HEK293 (cell line): ENCODE measurements around the gene TFRC.
"Not testable (repeated sequence)": the region's sequence is repeated elsewhere in the genome, so short reads cannot be mapped to it uniquely, and the experiment has no call there.

Experiments
- CTCF ChIA-PET: fragments of 350-600 bp; formaldehyde crosslinking; extraction: SDS; loops from one replicate; lab custom pipeline; 2021; ENCODE audit warnings: antibody characterized with exemption; lab: Yijun Ruan, JAX
- POLR2A ChIA-PET: fragments of 300-600 bp; formaldehyde crosslinking; extraction: SDS; loops from one replicate; lab custom pipeline; 2020; ENCODE audit warnings: antibody characterized with exemption, inconsistent platforms; lab: Yijun Ruan, JAX
- H3K27ac ChIP-seq: fragments of 200-500 bp; sonication (Bioruptor generic); 2 replicates; pipeline ENCODE4 v1.5.1; 2014; ENCODE audit warnings: low read depth, low read length, control low read depth, inconsistent platforms; ENCODE audit errors: extremely low read depth
- H3K36me3 ChIP-seq, 2 experiments: fragments of 200-500 bp in 1 of 2; sonication (Bioruptor generic) in 1 of 2; 1 replicate in 1 of 2; 2 replicates in 1 of 2; pipeline ENCODE4 v1.5.1; 2014 to 2017; ENCODE audit warnings: inconsistent platforms in 2 of 2, low read length in 2 of 2; ENCODE audit not compliant: control insufficient read depth in 2 of 2, insufficient read depth in 1 of 2
- H3K4me1 ChIP-seq: fragments of 200-500 bp; sonication (Bioruptor generic); 2 replicates; pipeline ENCODE4 v1.5.1; 2014; ENCODE audit warnings: mild to moderate bottlenecking, low read length, inconsistent platforms; ENCODE audit not compliant: control insufficient read depth, insufficient read depth
- H3K4me3 ChIP-seq: 2 replicates; pipeline ENCODE4 v1.5.1; 2011; ENCODE audit warnings: low read depth, mild to moderate bottlenecking, control low read depth, low read length, moderate library complexity
- H3K9me3 ChIP-seq: fragments of 200-500 bp; sonication (Bioruptor generic); 2 replicates; pipeline ENCODE4 v1.5.1; 2014; ENCODE audit warnings: low read depth, low read length, inconsistent platforms; ENCODE audit not compliant: control insufficient read depth, insufficient read depth
- SP3 ChIP-seq: fragments of 450-650 bp; formaldehyde crosslinking; IDR thresholded peaks from 2 replicates; pipeline ENCODE4 v1.5.1; 2016; ENCODE audit warnings: missing biosample characterization, missing genetic modification characterization
- TSHZ1 ChIP-seq: fragments of 450-650 bp; formaldehyde crosslinking; IDR thresholded peaks from 2 replicates; pipeline ENCODE4 v1.5.1; 2016; ENCODE audit warnings: missing biosample characterization, missing genetic modification characterization, borderline replicate concordance
- ZBTB20 ChIP-seq: fragments of 450-650 bp; formaldehyde crosslinking; IDR thresholded peaks from 2 replicates; pipeline ENCODE4 v1.5.1; 2016; ENCODE audit warnings: missing biosample characterization, missing genetic modification characterization
- ZBTB8A ChIP-seq: fragments of 450-650 bp; formaldehyde crosslinking; IDR thresholded peaks from 2 replicates; pipeline ENCODE4 v1.5.1; 2016; ENCODE audit warnings: missing biosample characterization, missing genetic modification characterization
- ZIC2 ChIP-seq: fragments of 450-650 bp; formaldehyde crosslinking; IDR thresholded peaks from 2 replicates; pipeline ENCODE4 v1.5.1; 2016; ENCODE audit warnings: missing biosample characterization, missing genetic modification characterization
- ZNF16 ChIP-seq: fragments of 450-650 bp; formaldehyde crosslinking; IDR thresholded peaks from 2 replicates; pipeline ENCODE4 v1.5.1; 2016; ENCODE audit warnings: low read depth, missing biosample characterization, missing genetic modification characterization
- ZNF423 ChIP-seq: fragments of 450-650 bp; formaldehyde crosslinking; IDR thresholded peaks from 2 replicates; pipeline ENCODE4 v1.5.1; 2016; ENCODE audit warnings: missing biosample characterization, missing genetic modification characterization
- ZNF549 ChIP-seq: fragments of 450-650 bp; IDR thresholded peaks from 2 replicates; pipeline ENCODE4 v1.5.1; 2018; ENCODE audit warnings: missing biosample characterization, missing genetic modification characterization, mild to moderate bottlenecking, inconsistent platforms, moderate library complexity
- ZNF600 ChIP-seq: fragments of 450-650 bp; formaldehyde crosslinking; IDR thresholded peaks from 2 replicates; pipeline ENCODE4 v1.5.1; 2016; ENCODE audit warnings: missing biosample characterization, missing genetic modification characterization
- ZNF654 ChIP-seq: fragments of 450-650 bp; formaldehyde crosslinking; IDR thresholded peaks from 2 replicates; pipeline ENCODE4 v1.5.1; 2016; ENCODE audit warnings: low read depth, missing biosample characterization, missing genetic modification characterization
- ZNF670 ChIP-seq: fragments of 450-650 bp; formaldehyde crosslinking; IDR thresholded peaks from 2 replicates; pipeline ENCODE4 v1.5.1; 2016; ENCODE audit warnings: missing biosample characterization, missing genetic modification characterization, low read depth
- TF ChIP-seq, protein P1 (sequence below): fragments of 450-650 bp; IDR thresholded peaks from 2 replicates; pipeline ENCODE4 v1.5.1; 2018; ENCODE audit warnings: missing biosample characterization, missing genetic modification characterization
- TF ChIP-seq, protein P2 (sequence below): fragments of 450-650 bp; formaldehyde crosslinking; IDR thresholded peaks from 2 replicates; pipeline ENCODE4 v1.5.1; 2017; ENCODE audit warnings: missing biosample characterization, missing genetic modification characterization

The TFRC gene

GRCh38 chr3:196007744-196008335 is 74.0 kb downstream of the TFRC start (continued):
- TF ChIP-seq, protein P1, sequence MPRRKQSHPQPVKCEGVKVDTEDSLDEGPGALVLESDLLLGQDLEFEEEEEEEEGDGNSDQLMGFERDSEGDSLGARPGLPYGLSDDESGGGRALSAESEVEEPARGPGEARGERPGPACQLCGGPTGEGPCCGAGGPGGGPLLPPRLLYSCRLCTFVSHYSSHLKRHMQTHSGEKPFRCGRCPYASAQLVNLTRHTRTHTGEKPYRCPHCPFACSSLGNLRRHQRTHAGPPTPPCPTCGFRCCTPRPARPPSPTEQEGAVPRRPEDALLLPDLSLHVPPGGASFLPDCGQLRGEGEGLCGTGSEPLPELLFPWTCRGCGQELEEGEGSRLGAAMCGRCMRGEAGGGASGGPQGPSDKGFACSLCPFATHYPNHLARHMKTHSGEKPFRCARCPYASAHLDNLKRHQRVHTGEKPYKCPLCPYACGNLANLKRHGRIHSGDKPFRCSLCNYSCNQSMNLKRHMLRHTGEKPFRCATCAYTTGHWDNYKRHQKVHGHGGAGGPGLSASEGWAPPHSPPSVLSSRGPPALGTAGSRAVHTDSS (tag by site-specific recombination), result no peak

- H3K36me3 ChIP-seq, H3K27ac ChIP-seq, H3K9me3 ChIP-seq, POLR2A ChIA-PET, CTCF ChIA-PET, H3K4me3 ChIP-seq, H3K4me1 ChIP-seq: not testable (repeated sequence)
Observed at GRCh38 chr3:196005338-196005737, 76.6 kb downstream of the TFRC start.

DNA sequence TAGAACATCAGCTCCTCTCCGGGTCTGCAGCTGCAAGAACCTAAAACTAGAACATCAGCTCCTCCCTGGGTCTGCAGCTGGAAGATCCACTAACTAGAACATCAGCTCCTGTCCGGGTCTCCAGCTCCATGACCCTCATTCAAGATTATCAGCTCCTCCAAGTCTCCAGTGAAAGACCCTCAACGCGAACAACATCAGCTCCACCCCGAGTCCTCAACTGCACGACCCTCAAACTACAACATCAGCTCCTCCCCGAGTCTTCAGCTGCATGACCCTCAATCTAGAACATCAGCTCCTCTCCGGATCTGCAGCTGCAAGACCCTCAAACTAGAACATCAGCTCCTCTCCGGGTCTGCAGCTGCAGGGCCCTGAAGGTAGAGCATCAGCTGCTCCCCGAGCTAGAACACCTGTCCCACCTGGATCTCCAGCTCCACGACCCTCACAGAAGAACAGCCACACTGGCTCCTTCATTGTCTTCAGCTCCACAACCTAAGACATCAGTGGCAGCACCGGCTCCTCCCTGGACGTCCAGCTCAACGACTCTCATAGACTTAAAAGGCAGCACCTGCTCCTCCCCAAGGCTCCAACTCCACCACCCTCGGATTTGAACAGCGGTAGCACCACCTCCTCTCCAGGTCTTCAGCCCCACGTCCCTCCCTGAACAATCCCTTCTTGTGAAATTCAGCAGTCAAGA is 77.4 kb downstream of the TFRC start:
- H3K27ac ChIP-seq, H3K4me1 ChIP-seq, H3K9me3 ChIP-seq, H3K36me3 ChIP-seq, CTCF ChIA-PET, H3K4me3 ChIP-seq, POLR2A ChIA-PET: not testable (repeated sequence)

DNA sequence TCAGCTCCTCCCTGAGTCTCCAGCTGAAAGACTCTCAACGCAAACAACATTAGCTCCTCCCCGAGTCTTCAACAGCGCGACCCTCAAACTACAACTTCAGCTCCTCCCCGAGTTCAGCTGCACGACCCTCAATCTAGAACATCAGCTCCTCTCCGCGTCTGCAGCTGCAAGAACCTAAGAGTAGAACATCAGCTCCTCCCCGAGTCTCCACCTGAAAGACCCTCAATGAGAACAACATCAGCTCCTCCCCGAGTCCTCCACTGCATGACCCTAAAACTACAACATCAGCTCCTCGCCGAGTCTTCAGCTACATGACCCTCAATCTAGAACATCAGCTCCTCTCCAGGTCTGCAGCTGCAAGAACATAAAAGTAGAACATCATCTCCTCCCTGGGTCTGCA is 78.3 kb downstream of the TFRC start:
- ChIA-PET POLR2A (no interaction called here), CTCF (interaction anchor here (0.6 kb wide), 1 partner anchor 70 kb away, joined by 3 read pairs; no protein-coding TSS in a partner anchor)
- Histone ChIP-seq H3K4me3 (no peak overlapping the region), H3K9me3 (no peaks in the 10 kb centered on the region), H3K36me3 (no peaks in the 10 kb centered on the region), H3K27ac (no peak overlapping the region), H3K4me1 (no peaks in the 10 kb centered on the region)
- no peak for TF ChIP-seq ZBTB20
- TF ChIP-seq ZNF670 (tag by site-specific recombination), result no peak
- TF ChIP-seq ZNF654 (tag by site-specific recombination), result no peak
- TF ChIP-seq ZNF549 (tag by site-specific recombination), result no peak
- TF ChIP-seq ZNF16, result no peak
- TF ChIP-seq ZNF600 (tag by site-specific recombination), result no peak
- no peak for TF ChIP-seq SP3
- no peak for TF ChIP-seq ZIC2
- no peak for TF ChIP-seq ZBTB8A (tag by site-specific recombination)
- TF ChIP-seq, protein P2, sequence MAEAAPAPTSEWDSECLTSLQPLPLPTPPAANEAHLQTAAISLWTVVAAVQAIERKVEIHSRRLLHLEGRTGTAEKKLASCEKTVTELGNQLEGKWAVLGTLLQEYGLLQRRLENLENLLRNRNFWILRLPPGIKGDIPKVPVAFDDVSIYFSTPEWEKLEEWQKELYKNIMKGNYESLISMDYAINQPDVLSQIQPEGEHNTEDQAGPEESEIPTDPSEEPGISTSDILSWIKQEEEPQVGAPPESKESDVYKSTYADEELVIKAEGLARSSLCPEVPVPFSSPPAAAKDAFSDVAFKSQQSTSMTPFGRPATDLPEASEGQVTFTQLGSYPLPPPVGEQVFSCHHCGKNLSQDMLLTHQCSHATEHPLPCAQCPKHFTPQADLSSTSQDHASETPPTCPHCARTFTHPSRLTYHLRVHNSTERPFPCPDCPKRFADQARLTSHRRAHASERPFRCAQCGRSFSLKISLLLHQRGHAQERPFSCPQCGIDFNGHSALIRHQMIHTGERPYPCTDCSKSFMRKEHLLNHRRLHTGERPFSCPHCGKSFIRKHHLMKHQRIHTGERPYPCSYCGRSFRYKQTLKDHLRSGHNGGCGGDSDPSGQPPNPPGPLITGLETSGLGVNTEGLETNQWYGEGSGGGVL, result no peak
- no peak for TF ChIP-seq TSHZ1 (tag by site-specific recombination)
- no peak for TF ChIP-seq ZNF423 (tag by site-specific recombination)

GRCh38 chr3:196002721-196003120 is 79.2 kb downstream of the TFRC start:
- H3K4me3 ChIP-seq, H3K4me1 ChIP-seq, H3K36me3 ChIP-seq, H3K27ac ChIP-seq, CTCF ChIA-PET, H3K9me3 ChIP-seq: not testable (repeated sequence)
- POLR2A ChIA-PET, result interaction anchor here (0.9 kb wide), 1 partner anchor 35 kb away, joined by 3 read pairs; no protein-coding TSS in a partner anchor

- POLR2A ChIA-PET, H3K4me1 ChIP-seq, H3K4me3 ChIP-seq, H3K36me3 ChIP-seq, H3K9me3 ChIP-seq, H3K27ac ChIP-seq: not testable (repeated sequence)
- CTCF ChIA-PET, result interaction anchor here (0.7 kb wide), 1 partner anchor 73 kb away, joined by 3 read pairs; no protein-coding TSS in a partner anchor
Observed at GRCh38 chr3:196001240-196001639, 80.7 kb downstream of the TFRC start.
